Measurements from ENCODE around the gene TCERG1.

- no peak for TF ChIP-seq CTCF (conservative IDR thresholded peaks at IDR 0.05; ENCODE audit: low read depth, low read length)
- no peak for TF ChIP-seq EZH2 (IDR thresholded peaks at IDR 0.05; ENCODE audit: borderline replicate concordance, low read depth, low read length, poor library complexity, severe bottlenecking)
These were observed 93.3 kb downstream of the TCERG1 start for GRCh38 chr5:146540414-146540813.
